ENCODE measurements around the gene DNAH8.

DNA sequence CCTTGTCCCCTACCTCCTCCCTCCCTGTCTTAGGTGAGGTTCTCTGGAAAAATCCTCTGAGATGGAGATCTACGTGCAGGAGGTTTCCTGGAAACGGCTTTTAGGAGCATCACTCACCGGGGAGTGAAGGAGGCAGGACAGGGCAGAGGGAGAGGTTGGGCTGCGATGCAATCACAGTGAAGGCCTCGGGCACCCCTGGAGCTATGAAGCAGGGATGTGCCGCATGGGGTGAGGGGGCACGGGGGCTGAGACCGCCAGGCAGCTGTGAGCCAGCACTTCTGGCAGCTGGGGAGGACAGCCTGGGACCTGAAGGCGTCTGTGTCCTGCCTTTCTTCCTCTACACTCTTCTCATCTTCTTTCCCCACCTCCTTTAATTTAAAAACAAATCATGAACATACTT, 320.6 kb downstream of the DNAH8 start:
- TF ChIP-seq, protein P1, sequence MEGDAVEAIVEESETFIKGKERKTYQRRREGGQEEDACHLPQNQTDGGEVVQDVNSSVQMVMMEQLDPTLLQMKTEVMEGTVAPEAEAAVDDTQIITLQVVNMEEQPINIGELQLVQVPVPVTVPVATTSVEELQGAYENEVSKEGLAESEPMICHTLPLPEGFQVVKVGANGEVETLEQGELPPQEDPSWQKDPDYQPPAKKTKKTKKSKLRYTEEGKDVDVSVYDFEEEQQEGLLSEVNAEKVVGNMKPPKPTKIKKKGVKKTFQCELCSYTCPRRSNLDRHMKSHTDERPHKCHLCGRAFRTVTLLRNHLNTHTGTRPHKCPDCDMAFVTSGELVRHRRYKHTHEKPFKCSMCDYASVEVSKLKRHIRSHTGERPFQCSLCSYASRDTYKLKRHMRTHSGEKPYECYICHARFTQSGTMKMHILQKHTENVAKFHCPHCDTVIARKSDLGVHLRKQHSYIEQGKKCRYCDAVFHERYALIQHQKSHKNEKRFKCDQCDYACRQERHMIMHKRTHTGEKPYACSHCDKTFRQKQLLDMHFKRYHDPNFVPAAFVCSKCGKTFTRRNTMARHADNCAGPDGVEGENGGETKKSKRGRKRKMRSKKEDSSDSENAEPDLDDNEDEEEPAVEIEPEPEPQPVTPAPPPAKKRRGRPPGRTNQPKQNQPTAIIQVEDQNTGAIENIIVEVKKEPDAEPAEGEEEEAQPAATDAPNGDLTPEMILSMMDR (conservative IDR thresholded peaks at IDR 0.05 in 1 of 2, IDR thresholded peaks at IDR 0.05 in 1 of 2; ENCODE audit: extremely low read depth in 1 of 2, insufficient read depth in 1 of 2, low read depth in 1 of 2, low read length in 2 of 2) = no peak
- TF ChIP-seq EZH2 (IDR thresholded peaks at IDR 0.05; ENCODE audit: borderline replicate concordance, low read length) = no peak
